Stimulated activated naive CD4-positive, alpha-beta T cell treated with Interleukin-2 at 50 U/mL for 16 hours (primary cell): ENCODE measurements around the gene TRIP13.
"Not testable (repeated sequence)": the region's sequence is repeated elsewhere in the genome, so short reads cannot be mapped to it uniquely, and the experiment has no call there.

Source experiments
- DNase-seq: peaks from one replicate; lab custom pipeline; 2025; lab: John Stamatoyannopoulos, UW

The TRIP13 gene

GRCh38 chr5:875931-876330, 16.8 kb upstream of the TRIP13 start:
- no peak for DNase-seq

DNA sequence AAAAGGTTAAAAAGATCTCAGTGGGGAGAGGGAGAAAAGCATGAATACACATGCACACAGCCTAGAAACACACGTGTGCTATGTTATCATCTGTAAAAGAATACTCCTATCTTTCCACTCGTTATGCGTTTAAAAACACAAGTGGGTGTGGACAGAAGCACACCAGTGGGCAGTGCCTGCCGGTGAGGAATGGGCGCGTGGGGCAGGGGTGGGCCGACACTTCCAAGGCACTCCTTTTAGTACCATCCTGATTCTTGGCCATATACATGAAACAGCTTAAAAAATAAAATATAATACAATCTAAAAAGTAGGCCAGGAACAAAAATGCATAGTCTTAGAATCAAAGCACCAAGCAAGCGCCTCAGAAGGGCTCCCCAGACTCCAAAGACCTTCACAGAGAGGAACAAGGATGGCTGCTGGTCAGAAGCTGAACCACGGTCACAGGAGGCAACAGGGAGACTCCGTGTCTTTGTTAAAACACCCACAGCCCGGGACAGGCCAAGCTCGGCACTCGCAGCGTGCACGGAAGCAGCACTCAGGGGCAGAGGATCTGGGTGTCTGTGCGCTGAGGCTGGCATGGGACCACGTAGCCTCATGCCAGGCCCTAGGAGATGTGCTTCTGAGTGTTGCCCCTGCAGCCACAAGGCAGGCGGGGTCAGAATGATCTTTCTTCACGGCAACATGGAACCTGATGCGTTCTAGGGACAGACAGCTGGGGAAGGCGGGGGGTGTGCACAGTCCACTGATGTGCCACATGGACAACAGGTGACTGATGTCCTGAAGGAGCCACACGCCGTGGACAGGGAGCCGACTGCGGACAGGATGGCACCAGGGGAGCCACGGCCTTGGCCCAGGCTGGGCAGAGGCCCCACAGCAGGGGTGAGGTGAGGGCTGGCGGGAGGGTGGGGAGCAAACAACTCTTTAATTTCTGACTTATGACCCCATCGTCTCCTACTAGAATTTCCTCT, 16.0 kb upstream of the TRIP13 start:
- DNase-seq: no peak

GRCh38 chr5:878125-878524, 14.6 kb upstream of the TRIP13 start:
- no peak for DNase-seq

- DNase-seq: not testable (repeated sequence)
Observed at GRCh38 chr5:878677-879076, 14.0 kb upstream of the TRIP13 start.

DNA sequence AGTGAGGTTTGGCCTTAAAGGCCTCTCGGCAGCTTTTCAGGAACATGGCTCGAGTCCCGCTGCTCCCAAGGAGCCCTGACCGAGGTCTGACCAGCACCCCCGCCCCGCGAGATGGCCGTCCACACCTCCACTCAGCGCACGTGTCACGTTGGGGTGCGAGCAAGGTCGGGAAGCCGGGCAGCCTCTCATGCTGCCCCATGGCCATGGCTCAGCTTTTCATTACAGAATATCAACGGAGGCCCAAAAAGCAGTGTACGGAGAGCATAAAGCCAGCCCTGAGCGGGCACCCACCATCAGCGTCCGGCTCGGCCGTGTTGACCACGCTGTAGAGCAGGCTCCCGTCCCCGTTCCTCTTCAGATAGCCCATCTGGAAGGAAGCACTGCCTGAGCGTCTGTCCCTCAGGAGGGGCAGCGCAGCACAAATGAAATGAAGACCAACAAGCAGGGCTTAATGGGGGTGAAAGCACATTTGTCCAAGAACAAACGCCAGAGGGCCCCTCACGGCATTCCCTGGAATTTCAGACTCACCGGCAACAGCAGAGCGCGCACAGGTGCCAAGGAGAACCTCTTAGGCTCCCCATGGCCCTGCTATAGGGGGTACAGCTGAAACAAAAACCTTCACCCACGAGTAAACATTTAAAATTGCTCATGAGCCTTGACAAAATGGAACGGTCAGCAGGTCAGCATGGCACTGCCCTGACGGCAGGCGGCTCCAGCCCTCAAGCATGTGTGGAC, 11.7 kb upstream of the TRIP13 start:
- no peak for DNase-seq

DNA sequence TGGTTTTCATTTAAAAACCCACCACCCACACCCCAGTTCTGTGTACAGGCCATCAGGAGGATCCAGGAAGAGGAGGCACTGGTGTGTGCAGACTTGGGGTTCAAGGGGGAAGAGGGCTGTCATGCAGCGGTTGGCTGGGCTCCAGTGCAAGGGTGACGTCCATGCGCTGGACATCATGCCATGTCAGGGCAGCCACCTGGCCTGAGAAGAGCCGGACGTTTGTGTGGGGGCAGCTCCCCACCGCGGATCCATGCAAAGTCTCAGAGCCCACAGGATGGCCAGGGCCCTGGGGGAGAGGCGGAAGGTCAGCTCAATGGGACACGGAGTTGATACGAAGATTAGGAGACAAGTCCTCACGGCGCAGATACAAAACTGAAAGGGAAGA, 11.1 kb upstream of the TRIP13 start:
- DNase-seq: no peak

DNA sequence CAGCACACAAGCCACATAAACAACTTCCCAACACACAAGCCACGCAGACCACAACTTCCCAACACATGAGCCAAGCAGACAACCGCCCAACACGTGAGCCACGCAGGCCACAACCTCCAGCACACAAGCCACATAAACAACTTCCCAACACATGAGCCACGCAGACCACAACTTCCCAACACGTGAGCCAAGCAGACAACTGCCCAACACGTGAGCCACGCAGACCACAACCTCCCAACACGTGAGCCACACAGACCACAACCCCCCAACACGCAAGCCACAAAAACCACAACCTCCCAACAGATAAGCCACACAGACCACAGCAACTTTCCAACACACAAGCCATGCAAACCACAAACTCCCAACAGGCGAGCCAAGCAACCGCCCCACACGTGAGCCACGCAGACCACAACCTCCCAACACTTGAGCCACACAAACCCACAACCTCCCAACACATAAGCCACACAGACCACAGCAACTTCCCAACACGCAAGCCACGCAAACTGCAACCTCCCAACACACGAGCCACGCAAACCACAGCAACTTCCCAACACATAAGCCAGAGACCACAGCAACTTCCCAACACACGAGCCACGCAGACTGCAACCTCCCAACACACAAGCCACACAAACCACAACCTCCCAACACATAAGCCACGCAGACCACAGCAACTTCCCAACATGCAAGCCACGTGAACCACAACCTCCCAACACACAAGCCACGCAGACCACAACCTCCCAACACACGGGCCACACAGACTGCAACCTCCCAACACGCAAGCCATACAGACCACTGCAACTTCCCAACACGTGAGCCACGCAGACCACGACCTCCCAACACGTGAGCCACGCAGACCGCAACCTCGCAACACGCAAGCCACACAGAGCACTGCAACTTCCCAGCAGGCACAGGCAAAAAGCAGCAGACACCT, 10.2 kb upstream of the TRIP13 start:
- DNase-seq: no peak

DNA sequence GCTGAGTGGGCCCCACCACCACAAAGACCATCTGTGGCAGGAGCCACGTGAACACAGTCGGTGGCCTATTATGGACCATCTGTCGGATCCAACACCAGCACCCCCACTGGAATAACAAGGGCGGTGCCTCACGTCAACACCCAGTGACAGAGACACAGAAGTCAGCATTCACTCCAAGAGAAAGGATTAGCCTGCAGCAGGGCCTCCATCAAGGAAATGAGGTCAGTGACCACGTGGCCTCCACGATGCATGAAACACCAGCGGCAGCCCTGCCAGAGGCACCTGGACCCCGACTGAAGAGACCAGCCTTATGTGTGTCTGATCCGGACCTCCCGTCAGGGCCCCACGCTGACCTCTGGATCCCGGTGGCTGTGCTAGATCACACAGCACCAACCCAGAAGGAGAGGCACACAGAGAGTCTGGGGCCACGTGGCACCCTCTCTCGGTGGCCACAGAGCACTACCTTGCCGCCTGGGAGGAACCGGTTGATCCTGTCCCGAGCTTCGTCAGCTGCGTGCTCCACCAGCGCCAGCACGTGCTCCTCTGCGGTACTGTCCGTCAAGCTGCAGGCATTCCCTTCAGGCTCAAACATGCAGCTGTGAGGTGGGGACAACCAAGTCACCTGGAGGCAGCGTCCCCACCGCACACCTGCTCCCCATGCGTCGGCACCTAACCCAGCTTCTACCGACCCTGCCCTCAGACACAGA, 9.1 kb upstream of the TRIP13 start:
- DNase-seq: no peak

GRCh38 chr5:884345-885126, 8.1 kb upstream of the TRIP13 start:
- no peak for DNase-seq

DNA sequence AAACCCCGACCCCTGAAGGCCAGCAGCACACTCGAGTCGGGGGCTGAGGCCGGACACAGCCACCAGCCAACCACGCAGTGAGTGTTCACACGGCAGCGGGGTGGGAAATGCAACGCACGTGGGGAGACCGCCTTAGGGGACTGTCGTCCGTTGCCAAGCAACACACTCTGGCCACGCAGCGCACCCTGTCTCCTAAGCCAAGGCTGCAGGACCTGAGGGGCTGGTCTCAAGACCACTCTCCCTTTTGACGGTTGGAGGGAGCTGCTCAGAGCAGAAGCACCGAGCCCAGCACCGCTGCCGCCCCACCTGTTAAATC, 7.6 kb upstream of the TRIP13 start:
- DNase-seq: no peak

- no peak for DNase-seq
Observed at GRCh38 chr5:885529-885928, 7.2 kb upstream of the TRIP13 start.

- no peak for DNase-seq
Observed at GRCh38 chr5:886036-886435, 6.6 kb upstream of the TRIP13 start.

DNA sequence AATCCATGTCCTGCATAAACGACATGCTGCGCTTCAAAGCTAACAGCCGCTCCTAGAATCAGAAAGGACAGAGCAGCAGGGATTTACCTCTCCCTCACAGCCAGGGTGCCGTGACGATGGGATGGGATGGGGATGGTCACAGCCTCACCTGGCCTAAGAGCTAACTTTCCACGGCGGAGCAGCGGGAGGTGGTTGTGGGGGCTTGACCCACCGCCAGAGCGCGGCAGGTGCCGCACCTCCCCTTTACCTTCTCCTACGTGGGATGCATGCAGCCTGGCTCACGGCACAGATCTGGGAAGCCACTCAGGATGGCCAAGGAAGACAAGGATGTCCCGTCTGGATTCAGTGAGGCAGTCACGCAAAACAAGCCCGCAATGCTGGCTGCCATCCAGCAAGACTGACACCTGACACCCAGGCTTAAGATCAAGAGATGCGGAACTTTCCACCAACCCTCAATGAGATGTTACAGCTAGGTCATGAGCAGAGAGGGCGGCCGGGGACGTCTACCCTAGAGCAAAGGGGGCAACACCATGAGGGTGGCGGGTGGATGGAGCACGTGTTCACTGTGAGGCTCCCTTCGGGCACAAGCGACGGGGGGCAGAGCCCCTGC, 5.9 kb upstream of the TRIP13 start:
- no peak for DNase-seq

- no peak for DNase-seq
Observed at GRCh38 chr5:887947-888637, 4.6 kb upstream of the TRIP13 start.

GRCh38 chr5:888638-889035, 4.0 kb upstream of the TRIP13 start:
- DNase-seq: no peak

GRCh38 chr5:889075-889710, 3.5 kb upstream of the TRIP13 start:
- DNase-seq: no peak

DNA sequence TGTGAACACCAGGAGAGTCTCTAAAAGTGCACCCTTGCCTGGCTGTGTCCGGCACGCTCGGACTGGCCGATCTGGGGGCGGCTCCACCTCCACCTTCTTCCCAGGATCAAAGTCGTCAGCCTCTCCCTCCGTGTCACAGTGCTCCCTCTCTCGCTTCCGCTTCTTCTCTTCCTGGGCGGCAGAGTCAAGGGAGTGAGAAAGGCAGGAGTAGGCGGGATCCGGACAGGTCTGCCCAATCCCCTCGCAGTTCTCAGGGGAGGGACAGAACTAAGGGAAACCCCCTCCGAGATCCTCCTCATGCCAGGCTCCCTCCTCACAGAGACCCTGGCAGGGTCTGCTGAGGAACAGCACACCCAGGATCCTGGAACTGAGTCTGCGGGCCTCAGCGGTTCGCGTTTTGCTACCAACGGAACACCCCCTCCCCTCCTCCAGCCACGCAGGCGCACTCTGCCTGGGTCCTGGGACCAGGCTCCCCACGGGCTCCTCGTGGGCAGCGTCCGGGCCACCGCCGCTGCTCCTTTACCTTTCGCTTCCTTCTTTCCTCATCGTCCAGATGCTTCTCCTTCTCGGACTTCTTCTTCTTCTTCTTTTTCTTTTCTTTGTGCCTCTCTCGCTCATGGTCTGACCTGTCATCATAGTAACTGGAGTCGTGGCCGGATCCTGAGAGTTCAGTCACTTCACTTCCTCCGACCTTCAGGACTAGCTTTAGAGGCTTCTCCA, 1.4 kb upstream of the TRIP13 start:
- no peak for DNase-seq

GRCh38 chr5:891837-892393, 769 bp upstream of the TRIP13 start:
- DNase-seq: no peak
